GM23338 (cell line): ENCODE measurements around the gene MCIDAS. TPM values are rescaled to one million over a fixed set of nuclear protein-coding genes. Genes with fewer than 3 reads are reported as not detected.

Source experiments
- ATAC-seq: fragments of 200-7000 bp; cut with Tn5 transposase; 3 replicates; pipeline ENCODE4 v1.9.1; 2020
- DNase-seq: peaks from one replicate; pipeline ENCODE4 v3.0.0-alpha.2; 2015; ENCODE audit warnings: low spot score
- H2AFZ ChIP-seq: fragments of 200-600 bp; sonication (generic); 2 replicates; pipeline ENCODE4 v1.8.0; 2016; ENCODE audit warnings: antibody characterized with exemption, mild to moderate bottlenecking, moderate library complexity
- H3F3A ChIP-seq: fragments of 200-600 bp; sonication (generic); replicated peaks from 2 replicates; pipeline ENCODE4 v1.8.0; 2017; ENCODE audit warnings: antibody characterized with exemption, mixed run types, low read depth
- H3K27ac ChIP-seq: fragments of 200-600 bp; sonication (generic); 2 replicates; pipeline ENCODE4 v1.6.1; 2016; ENCODE audit warnings: low read depth
- H3K27me3 ChIP-seq: fragments of 200-600 bp; sonication (generic); 2 replicates; pipeline ENCODE4 v1.8.0; 2016; ENCODE audit warnings: mild to moderate bottlenecking, mixed run types, moderate library complexity; ENCODE audit not compliant: insufficient read depth
- H3K36me3 ChIP-seq: fragments of 200-600 bp; sonication (generic); 2 replicates; pipeline ENCODE4 v1.8.0; 2016; ENCODE audit warnings: mild to moderate bottlenecking; ENCODE audit not compliant: insufficient read depth
- H3K4me1 ChIP-seq: fragments of 200-600 bp; sonication (generic); 2 replicates; pipeline ENCODE4 v1.8.0; 2016; ENCODE audit warnings: mild to moderate bottlenecking, moderate library complexity; ENCODE audit not compliant: insufficient read depth
- H3K4me2 ChIP-seq: fragments of 200-600 bp; sonication (generic); 2 replicates; pipeline ENCODE4 v1.7.1; 2017; ENCODE audit warnings: mixed run types
- H3K4me3 ChIP-seq: fragments of 200-600 bp; sonication (generic); 2 replicates; pipeline ENCODE4 v1.6.1; 2016; ENCODE audit warnings: mixed run types
- H3K79me2 ChIP-seq: fragments of 200-600 bp; sonication (generic); replicated peaks from 2 replicates; pipeline ENCODE4 v1.8.0; 2017; ENCODE audit warnings: mild to moderate bottlenecking; ENCODE audit not compliant: insufficient read depth
- H3K9me2 ChIP-seq: fragments of 200-600 bp; sonication (generic); 2 replicates; pipeline ENCODE4 v1.8.0; 2017; ENCODE audit not compliant: insufficient read depth
- H4K20me1 ChIP-seq: fragments of 200-600 bp; sonication (generic); replicated peaks from 2 replicates; pipeline ENCODE4 v1.8.0; 2017; ENCODE audit warnings: mild to moderate bottlenecking; ENCODE audit not compliant: insufficient read depth
- H3K27ac Mint-ChIP-seq: 2 replicates; pipeline ENCODE4 v1.8.0; 2020; ENCODE audit warnings: inconsistent platforms, mild to moderate bottlenecking, moderate library complexity, mixed read lengths
- H3K27me3 Mint-ChIP-seq: 3 replicates; pipeline ENCODE4 v1.8.0; 2022; ENCODE audit warnings: low read depth, mild to moderate bottlenecking, moderate library complexity, mixed read lengths, inconsistent platforms; ENCODE audit not compliant: insufficient read depth, poor library complexity
- H3K36me3 Mint-ChIP-seq: 3 replicates; pipeline ENCODE4 v1.8.0; 2021; ENCODE audit warnings: low read depth, mild to moderate bottlenecking, inconsistent platforms, moderate library complexity, mixed read lengths
- H3K4me1 Mint-ChIP-seq: 3 replicates; pipeline ENCODE4 v1.8.0; 2020; ENCODE audit warnings: mild to moderate bottlenecking, inconsistent platforms, mixed read lengths
- H3K4me3 Mint-ChIP-seq: 3 replicates; pipeline ENCODE4 v1.8.0; 2021; ENCODE audit warnings: moderate library complexity, mild to moderate bottlenecking, inconsistent platforms, mixed read lengths
- H3K9me3 Mint-ChIP-seq: 3 replicates; pipeline ENCODE4 v1.8.0; 2020; ENCODE audit warnings: moderate library complexity, mild to moderate bottlenecking, inconsistent platforms, mixed read lengths
- CREB1 ChIP-seq: fragments of 250-450 bp; sonication (Bioruptor Pico); IDR thresholded peaks from 2 replicates; pipeline ENCODE4 v1.5.0; 2020; ENCODE audit warnings: low read depth, mild to moderate bottlenecking, moderate library complexity
- EZH2 ChIP-seq: fragments of 200-600 bp; sonication (generic); IDR thresholded peaks from one replicate; pipeline ENCODE4 v1.8.0; 2017; ENCODE audit warnings: antibody characterized with exemption, mild to moderate bottlenecking, low read depth; ENCODE audit not compliant: unreplicated experiment
- JUNB ChIP-seq: IDR thresholded peaks from one replicate; pipeline ENCODE4 v1.6.1; 2016; ENCODE audit warnings: antibody characterized with exemption; ENCODE audit not compliant: unreplicated experiment
- NANOG ChIP-seq: IDR thresholded peaks from 2 replicates; pipeline ENCODE4 v1.6.1; 2016; ENCODE audit warnings: antibody characterized with exemption, borderline replicate concordance
- POLR2AphosphoS5 ChIP-seq: IDR thresholded peaks from 2 replicates; pipeline ENCODE4 v1.6.1; 2016; ENCODE audit warnings: antibody characterized with exemption, low read depth
- REST ChIP-seq: IDR thresholded peaks from one replicate; pipeline ENCODE4 v1.6.1; 2018; ENCODE audit warnings: antibody characterized with exemption; ENCODE audit not compliant: unreplicated experiment
- STAT1 ChIP-seq: IDR thresholded peaks from one replicate; pipeline ENCODE4 v1.6.1; 2016; ENCODE audit warnings: antibody characterized with exemption; ENCODE audit not compliant: unreplicated experiment
- ZNF114 ChIP-seq: fragments of 250-450 bp; sonication (Bioruptor Pico); IDR thresholded peaks from 2 replicates; pipeline ENCODE4 v1.5.0; 2020; ENCODE audit warnings: mild to moderate bottlenecking, moderate library complexity
- ZNF331 ChIP-seq: fragments of 250-450 bp; sonication (Bioruptor Pico); IDR thresholded peaks from 2 replicates; pipeline ENCODE4 v1.5.0; 2020; ENCODE audit warnings: low read depth, mild to moderate bottlenecking, moderate library complexity
- polyA plus RNA-seq: library from polyadenylated mRNA; unstranded; fragments of >200 nt; fragmentation: Nextera tagmentation; extraction: Ambion mirVana; gene quantifications from 2 replicates; pipeline ENCODE4 v1.2.1, GENCODE V29; 2016
- total RNA-seq: library from RNA; depleted of rRNA; stranded (reverse); fragments of >200 nt; shearing (Covaris generic); gene quantifications from 2 replicates; pipeline ENCODE4 v1.2.3, GENCODE V29; 2014
- TF ChIP-seq, protein P1 (sequence below), 2 experiments: fragments of 200-600 bp in 1 of 2; sonication (generic) in 1 of 2; conservative IDR thresholded peaks; 2 replicates each; pipeline versions ENCODE4 v1.5.1 to v1.6.1; 2016 to 2017; ENCODE audit warnings: antibody characterized with exemption in 2 of 2, low read depth in 2 of 2, mild to moderate bottlenecking in 2 of 2, moderate library complexity in 1 of 2
- TF ChIP-seq, protein P2 (sequence below): fragments of 250-450 bp; sonication (Bioruptor Pico); IDR thresholded peaks from 2 replicates; pipeline ENCODE4 v1.5.0; 2020; ENCODE audit warnings: mild to moderate bottlenecking, moderate library complexity
- TF ChIP-seq, protein P3 (sequence below): IDR thresholded peaks from 2 replicates; pipeline ENCODE4 v1.6.1; 2016; ENCODE audit warnings: antibody characterized with exemption

The MCIDAS gene
- total and polyA plus RNA-seq, 2 experiments from 2014 or later = not detected

DNA sequence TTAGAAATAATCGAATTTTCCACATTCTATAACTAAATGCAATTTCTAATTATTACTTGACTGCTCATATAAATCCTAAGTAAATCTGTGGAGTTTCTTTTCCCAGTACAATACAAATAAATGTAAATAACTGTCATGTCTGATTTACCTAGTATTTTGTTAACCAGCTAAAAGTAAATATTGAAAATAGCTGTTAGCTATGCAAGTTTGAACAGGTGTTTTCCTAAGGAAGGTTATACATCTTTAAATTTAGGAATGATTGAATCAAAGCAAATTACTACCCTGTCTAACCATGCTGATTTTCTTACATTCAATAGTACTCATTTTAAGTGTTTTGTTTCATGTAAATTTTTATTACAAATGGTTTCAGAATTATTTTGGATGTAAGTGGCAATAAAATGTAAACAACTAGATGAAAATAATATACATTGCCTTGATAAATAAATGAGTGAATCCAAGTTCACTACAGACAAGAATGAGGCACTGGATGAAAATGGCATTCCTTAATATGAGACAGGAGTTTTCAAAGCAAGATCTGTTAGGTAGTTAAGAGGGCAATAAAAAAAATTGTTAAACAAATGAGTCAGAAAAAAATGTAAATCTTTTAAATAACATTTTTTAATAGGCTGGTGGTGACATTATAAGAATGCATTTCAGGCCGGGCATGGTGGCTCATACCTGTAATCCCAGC, 15.8 kb downstream of the MCIDAS start:
- Mint-ChIP-seq H3K27me3 (peaks cover 11% of the 10 kb centered on the region), H3K4me3 (no peak overlapping the region), H3K9me3 (no peaks in the 10 kb centered on the region), H3K4me1 (peaks cover 4% of the 10 kb centered on the region; the same call in 1 of the 3 replicates), H3K36me3 (no peaks in the 10 kb centered on the region), H3K27ac (no peak overlapping the region)
- ATAC-seq (no peak), DNase-seq (no peak)
- H3K9me2 ChIP-seq = no peaks in the 10 kb centered on the region
- no peaks in the 10 kb centered on the region for H3K79me2 ChIP-seq
- TF ChIP-seq CREB1 (CRISPR knock-in tag) = no peak
- no peak for TF ChIP-seq POLR2AphosphoS5
- TF ChIP-seq, protein P1, sequence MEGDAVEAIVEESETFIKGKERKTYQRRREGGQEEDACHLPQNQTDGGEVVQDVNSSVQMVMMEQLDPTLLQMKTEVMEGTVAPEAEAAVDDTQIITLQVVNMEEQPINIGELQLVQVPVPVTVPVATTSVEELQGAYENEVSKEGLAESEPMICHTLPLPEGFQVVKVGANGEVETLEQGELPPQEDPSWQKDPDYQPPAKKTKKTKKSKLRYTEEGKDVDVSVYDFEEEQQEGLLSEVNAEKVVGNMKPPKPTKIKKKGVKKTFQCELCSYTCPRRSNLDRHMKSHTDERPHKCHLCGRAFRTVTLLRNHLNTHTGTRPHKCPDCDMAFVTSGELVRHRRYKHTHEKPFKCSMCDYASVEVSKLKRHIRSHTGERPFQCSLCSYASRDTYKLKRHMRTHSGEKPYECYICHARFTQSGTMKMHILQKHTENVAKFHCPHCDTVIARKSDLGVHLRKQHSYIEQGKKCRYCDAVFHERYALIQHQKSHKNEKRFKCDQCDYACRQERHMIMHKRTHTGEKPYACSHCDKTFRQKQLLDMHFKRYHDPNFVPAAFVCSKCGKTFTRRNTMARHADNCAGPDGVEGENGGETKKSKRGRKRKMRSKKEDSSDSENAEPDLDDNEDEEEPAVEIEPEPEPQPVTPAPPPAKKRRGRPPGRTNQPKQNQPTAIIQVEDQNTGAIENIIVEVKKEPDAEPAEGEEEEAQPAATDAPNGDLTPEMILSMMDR (conservative IDR thresholded peaks at IDR 0.05; ENCODE audit: low read depth in 2 of 2) = no peak
- TF ChIP-seq, protein P2, sequence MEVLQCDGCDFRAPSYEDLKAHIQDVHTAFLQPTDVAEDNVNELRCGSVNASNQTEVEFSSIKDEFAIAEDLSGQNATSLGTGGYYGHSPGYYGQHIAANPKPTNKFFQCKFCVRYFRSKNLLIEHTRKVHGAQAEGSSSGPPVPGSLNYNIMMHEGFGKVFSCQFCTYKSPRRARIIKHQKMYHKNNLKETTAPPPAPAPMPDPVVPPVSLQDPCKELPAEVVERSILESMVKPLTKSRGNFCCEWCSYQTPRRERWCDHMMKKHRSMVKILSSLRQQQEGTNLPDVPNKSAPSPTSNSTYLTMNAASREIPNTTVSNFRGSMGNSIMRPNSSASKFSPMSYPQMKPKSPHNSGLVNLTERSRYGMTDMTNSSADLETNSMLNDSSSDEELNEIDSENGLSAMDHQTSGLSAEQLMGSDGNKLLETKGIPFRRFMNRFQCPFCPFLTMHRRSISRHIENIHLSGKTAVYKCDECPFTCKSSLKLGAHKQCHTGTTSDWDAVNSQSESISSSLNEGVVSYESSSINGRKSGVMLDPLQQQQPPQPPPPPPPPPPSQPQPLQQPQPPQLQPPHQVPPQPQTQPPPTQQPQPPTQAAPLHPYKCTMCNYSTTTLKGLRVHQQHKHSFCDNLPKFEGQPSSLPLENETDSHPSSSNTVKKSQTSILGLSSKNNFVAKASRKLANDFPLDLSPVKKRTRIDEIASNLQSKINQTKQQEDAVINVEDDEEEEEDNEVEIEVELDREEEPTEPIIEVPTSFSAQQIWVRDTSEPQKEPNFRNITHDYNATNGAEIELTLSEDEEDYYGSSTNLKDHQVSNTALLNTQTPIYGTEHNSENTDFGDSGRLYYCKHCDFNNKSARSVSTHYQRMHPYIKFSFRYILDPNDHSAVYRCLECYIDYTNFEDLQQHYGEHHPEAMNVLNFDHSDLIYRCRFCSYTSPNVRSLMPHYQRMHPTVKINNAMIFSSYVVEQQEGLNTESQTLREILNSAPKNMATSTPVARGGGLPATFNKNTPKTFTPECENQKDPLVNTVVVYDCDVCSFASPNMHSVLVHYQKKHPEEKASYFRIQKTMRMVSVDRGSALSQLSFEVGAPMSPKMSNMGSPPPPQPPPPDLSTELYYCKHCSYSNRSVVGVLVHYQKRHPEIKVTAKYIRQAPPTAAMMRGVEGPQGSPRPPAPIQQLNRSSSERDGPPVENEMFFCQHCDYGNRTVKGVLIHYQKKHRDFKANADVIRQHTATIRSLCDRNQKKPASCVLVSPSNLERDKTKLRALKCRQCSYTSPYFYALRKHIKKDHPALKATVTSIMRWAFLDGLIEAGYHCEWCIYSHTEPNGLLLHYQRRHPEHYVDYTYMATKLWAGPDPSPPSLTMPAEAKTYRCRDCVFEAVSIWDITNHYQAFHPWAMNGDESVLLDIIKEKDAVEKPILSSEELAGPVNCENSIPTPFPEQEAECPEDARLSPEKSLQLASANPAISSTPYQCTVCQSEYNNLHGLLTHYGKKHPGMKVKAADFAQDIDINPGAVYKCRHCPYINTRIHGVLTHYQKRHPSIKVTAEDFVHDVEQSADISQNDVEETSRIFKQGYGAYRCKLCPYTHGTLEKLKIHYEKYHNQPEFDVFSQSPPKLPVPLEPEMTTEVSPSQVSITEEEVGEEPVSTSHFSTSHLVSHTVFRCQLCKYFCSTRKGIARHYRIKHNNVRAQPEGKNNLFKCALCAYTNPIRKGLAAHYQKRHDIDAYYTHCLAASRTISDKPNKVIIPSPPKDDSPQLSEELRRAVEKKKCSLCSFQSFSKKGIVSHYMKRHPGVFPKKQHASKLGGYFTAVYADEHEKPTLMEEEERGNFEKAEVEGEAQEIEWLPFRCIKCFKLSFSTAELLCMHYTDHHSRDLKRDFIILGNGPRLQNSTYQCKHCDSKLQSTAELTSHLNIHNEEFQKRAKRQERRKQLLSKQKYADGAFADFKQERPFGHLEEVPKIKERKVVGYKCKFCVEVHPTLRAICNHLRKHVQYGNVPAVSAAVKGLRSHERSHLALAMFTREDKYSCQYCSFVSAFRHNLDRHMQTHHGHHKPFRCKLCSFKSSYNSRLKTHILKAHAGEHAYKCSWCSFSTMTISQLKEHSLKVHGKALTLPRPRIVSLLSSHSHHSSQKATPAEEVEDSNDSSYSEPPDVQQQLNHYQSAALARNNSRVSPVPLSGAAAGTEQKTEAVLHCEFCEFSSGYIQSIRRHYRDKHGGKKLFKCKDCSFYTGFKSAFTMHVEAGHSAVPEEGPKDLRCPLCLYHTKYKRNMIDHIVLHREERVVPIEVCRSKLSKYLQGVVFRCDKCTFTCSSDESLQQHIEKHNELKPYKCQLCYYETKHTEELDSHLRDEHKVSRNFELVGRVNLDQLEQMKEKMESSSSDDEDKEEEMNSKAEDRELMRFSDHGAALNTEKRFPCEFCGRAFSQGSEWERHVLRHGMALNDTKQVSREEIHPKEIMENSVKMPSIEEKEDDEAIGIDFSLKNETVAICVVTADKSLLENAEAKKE = no peak
- no peak for TF ChIP-seq NANOG
- TF ChIP-seq ZNF114 (CRISPR knock-in tag) = no peak
- TF ChIP-seq ZNF331 (CRISPR knock-in tag) = no peak
- no peak for TF ChIP-seq EZH2
- TF ChIP-seq REST = no peak
- no peak for TF ChIP-seq STAT1
- TF ChIP-seq, protein P3, sequence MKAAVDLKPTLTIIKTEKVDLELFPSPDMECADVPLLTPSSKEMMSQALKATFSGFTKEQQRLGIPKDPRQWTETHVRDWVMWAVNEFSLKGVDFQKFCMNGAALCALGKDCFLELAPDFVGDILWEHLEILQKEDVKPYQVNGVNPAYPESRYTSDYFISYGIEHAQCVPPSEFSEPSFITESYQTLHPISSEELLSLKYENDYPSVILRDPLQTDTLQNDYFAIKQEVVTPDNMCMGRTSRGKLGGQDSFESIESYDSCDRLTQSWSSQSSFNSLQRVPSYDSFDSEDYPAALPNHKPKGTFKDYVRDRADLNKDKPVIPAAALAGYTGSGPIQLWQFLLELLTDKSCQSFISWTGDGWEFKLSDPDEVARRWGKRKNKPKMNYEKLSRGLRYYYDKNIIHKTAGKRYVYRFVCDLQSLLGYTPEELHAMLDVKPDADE = no peak
- TF ChIP-seq JUNB = no peak
- H3K27me3 ChIP-seq = peaks cover 7% of the 10 kb centered on the region; the same call in 1 of the 2 replicates
- no peaks in the 10 kb centered on the region for H3K36me3 ChIP-seq
- no peaks in the 10 kb centered on the region for H3F3A ChIP-seq
- no peaks in the 10 kb centered on the region for H3K4me1 ChIP-seq
- H4K20me1 ChIP-seq = no peaks in the 10 kb centered on the region
- H3K4me3 ChIP-seq = no peak overlapping the region
- H3K4me2 ChIP-seq = no peak overlapping the region
- no peak overlapping the region for H2AFZ ChIP-seq
- no peak overlapping the region for H3K27ac ChIP-seq
